Psoas muscle (tissue), 8 donors: ENCODE measurements around the gene CDH4. TPM values are rescaled to one million over a fixed set of nuclear protein-coding genes. Genes with fewer than 3 reads are reported as not detected.

Experiments used
- ATAC-seq, 4 donors: fragments of 200-7000 bp; cut with Tn5 transposase; one replicate each; pipeline ENCODE4 v1.9.1; 2020; ENCODE audit warnings: moderate library complexity in 3 of 4, mild to moderate bottlenecking in 2 of 4
- DNase-seq, 2 donors: peaks; one replicate each; pipeline ENCODE4 v3.0.0-alpha.2; 2020
- H3K27ac ChIP-seq: fragments of 200-600 bp; one replicate; pipeline ENCODE4 v1.8.0; 2022
- H3K27me3 ChIP-seq, 3 donors: fragments of 200-600 bp in 1 of 3; one replicate each; pipeline versions ENCODE4 v1.6.1 to v1.8.0; 2013 to 2022; ENCODE audit warnings: low read length in 2 of 3, mild to moderate bottlenecking in 2 of 3, moderate library complexity in 1 of 3; ENCODE audit not compliant: insufficient read depth in 3 of 3
- H3K36me3 ChIP-seq, 2 donors: fragments of 200-600 bp in 1 of 2; one replicate each; pipeline versions ENCODE4 v1.6.1 to v1.8.0; 2013 to 2022; ENCODE audit warnings: low read depth in 1 of 2, mild to moderate bottlenecking in 1 of 2, moderate library complexity in 1 of 2; ENCODE audit not compliant: insufficient read depth in 1 of 2
- H3K4me1 ChIP-seq: fragments of 200-600 bp; one replicate; pipeline ENCODE4 v1.8.0; 2022
- H3K4me3 ChIP-seq: fragments of 200-600 bp; one replicate; pipeline ENCODE4 v1.8.0; 2022; ENCODE audit warnings: mild to moderate bottlenecking
- H3K9me3 ChIP-seq: fragments of 200-600 bp; one replicate; pipeline ENCODE4 v1.8.0; 2022
- WGBS, 3 donors: extraction: QIAGEN DNeasy Blood & Tissue Kit; methylation state at CpG; one replicate each; pipeline versions ENCODE4 v1.1.6 to v1.1.7; 2013; 5-methylcytosine and 5-hydroxymethylcytosine counted together
- intact Hi-C, 2 donors: fragments of 100-400 bp; cut with DNase I; formaldehyde crosslinking; loops; one replicate each; pipeline versions ENCODE4 v1.11.0 to v1.14.2; 2022
- polyA plus RNA-seq, 3 donors: library from polyadenylated mRNA; stranded (reverse); fragments of 200-250 nt; gene quantifications; one replicate each; pipeline ENCODE4 v1.2.3, GENCODE V29; 2013
- total RNA-seq, 4 donors: library from RNA; stranded (reverse); fragmentation: NEBNext Ultra II Directional in 2 of 4; extraction: Animal tissue kit (Norgen Biotek cat#: 25700) in 2 of 4; gene quantifications; one replicate each; pipeline versions ENCODE4 v1.2.1 to v1.2.4, GENCODE V29; 2021 to 2023
- TF ChIP-seq, protein P1 (sequence below): fragments of 200-600 bp; IDR thresholded peaks from one replicate; pipeline ENCODE4 v1.8.0; 2022; ENCODE audit warnings: antibody characterized with exemption
- donor health status: healthy with polysubstance abuse.
- donor health status: DM: no; HTN: no; CAD: no; lungs with moderate emphysema.
- donor health status: Bipolar disorder and iron deficiency.
- donor health status: healthy.
- donor health status: DM: yes; HTN: yes; CAD: no.
- donor health status: DM: no; HTN: no; CAD: no.
- donor health status: DM: no; HTN: no; CAD: no.
- donor health status: DM: yes; HTN: yes; CAD: no.

CDH4 gene
- total and polyA plus RNA-seq, 7 donors, result 0.26 to 1.0 (median 0.34) TPM

DNA sequence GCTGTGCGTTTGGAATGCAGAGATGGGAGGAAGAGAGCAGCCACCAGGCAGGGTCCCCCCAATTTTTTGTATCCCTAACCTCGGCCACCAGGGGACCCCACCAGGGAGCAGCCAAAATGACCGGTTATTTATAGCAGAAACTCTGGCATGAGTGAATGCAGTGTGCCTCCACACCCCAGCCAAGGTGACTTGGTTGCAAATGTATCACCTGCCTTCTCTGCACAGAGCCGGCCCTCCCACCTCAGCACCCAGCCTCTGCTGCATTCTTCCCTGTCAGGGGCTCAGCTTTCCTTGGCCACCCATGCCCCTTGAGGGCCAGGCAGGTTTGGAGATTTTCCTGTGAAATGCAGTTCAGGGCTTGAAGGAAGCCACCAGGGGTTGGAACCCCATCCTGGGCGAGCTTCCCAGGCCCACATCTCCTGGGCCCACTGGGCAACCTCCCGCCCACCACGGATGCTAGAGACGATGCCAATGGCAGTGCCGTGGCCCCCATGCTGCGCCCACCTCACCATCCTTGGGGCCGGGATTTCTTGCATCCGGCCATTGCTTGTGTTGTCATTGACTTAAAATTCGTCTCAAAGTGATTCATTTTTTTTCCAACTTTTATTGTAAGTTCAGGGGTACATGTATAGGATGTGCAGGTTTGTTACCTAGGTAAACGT, 522.0 kb downstream of the CDH4 start:
- whole genome bisulfite sequencing, 3 donors, result 68 to 89% (median 80%) methylated on average over 14 of the region's 14 CpGs
- no peak overlapping the region for H3K27ac ChIP-seq
- H3K36me3 ChIP-seq, result no peaks in the 10 kb centered on the region
- no peaks in the 10 kb centered on the region for H3K9me3 ChIP-seq
- DNase-seq (no peak), ATAC-seq (no peak)
- H3K4me1 ChIP-seq, result no peaks in the 10 kb centered on the region
- no peak overlapping the region for H3K4me3 ChIP-seq
- TF ChIP-seq, protein P1, sequence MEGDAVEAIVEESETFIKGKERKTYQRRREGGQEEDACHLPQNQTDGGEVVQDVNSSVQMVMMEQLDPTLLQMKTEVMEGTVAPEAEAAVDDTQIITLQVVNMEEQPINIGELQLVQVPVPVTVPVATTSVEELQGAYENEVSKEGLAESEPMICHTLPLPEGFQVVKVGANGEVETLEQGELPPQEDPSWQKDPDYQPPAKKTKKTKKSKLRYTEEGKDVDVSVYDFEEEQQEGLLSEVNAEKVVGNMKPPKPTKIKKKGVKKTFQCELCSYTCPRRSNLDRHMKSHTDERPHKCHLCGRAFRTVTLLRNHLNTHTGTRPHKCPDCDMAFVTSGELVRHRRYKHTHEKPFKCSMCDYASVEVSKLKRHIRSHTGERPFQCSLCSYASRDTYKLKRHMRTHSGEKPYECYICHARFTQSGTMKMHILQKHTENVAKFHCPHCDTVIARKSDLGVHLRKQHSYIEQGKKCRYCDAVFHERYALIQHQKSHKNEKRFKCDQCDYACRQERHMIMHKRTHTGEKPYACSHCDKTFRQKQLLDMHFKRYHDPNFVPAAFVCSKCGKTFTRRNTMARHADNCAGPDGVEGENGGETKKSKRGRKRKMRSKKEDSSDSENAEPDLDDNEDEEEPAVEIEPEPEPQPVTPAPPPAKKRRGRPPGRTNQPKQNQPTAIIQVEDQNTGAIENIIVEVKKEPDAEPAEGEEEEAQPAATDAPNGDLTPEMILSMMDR, result no peak
- intact Hi-C loops, result no loop called here
- H3K27me3 ChIP-seq, result no peaks in the 10 kb centered on the region

DNA sequence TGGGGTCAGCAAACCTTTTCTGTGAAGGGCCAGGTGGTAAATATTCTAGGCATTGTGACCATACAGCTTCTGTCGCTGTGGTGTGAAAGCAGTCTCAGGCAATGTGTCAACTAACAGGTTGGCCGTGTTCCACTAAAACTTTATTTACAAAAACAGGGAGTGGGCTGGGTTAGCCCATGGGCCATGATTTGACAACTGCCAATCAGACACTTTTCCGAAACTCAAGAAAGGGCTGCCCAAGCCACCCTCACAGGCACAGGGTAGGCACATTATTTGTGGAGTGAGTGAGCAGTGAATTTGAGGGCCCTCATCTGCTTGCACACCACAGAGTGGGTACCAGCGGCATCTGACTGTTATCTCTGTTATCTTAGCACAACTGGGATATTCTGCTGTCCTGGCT, 523.4 kb downstream of the CDH4 start:
- H3K4me3 ChIP-seq, result no peak overlapping the region
- no peaks in the 10 kb centered on the region for H3K27me3 ChIP-seq
- WGBS, 3 donors, result 87 to 92% (median 87%) methylated on average over 4 of the region's 4 CpGs
- no peak for DNase-seq
- intact Hi-C loops, result no loop called here
- TF ChIP-seq, protein P1, result no peak
- H3K27ac ChIP-seq, result no peak overlapping the region
- ATAC-seq, result no peak
- H3K36me3 ChIP-seq, result no peaks in the 10 kb centered on the region
- no peaks in the 10 kb centered on the region for H3K4me1 ChIP-seq
- no peaks in the 10 kb centered on the region for H3K9me3 ChIP-seq

DNA sequence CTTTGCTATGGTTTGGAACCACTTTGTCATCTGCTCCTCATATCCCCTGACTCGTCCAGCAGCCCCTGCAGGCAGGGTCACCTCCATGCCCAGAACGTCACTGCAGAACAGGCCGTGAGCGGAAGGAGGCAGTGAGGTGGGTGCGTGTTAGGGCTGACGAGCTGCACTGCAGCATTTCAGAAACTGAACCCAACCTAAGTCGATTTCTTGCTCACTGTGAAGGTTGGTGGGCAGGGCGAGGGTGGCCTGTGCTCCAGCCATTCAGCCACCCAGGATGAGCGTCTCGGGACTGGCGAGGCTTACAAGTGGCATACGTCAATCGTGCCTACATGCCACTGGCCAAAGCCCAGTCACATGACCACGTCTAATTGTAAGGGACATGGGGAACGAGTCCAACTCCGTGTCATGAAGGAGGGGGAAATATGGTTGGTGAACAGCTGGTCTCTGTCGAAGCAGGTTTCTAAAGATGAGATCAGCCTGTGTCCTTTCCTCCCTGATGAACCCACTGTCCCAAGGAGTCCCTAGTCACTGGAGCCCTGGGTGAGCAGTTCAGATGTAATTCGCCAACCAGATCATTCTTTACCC, 524.5 kb downstream of the CDH4 start:
- TF ChIP-seq, protein P1, result no peak
- ATAC-seq, result peak in 1 of 4 donors; percentile 23
- no peaks in the 10 kb centered on the region for H3K27me3 ChIP-seq
- H3K27ac ChIP-seq, result no peak overlapping the region
- no peak overlapping the region for H3K4me3 ChIP-seq
- no peaks in the 10 kb centered on the region for H3K9me3 ChIP-seq
- no peaks in the 10 kb centered on the region for H3K36me3 ChIP-seq
- DNase-seq, result no peak
- H3K4me1 ChIP-seq, result no peaks in the 10 kb centered on the region
- 37 to 49% (median 46%) methylated on average over 18 of the region's 18 CpGs for WGBS, 3 donors
- intact Hi-C loops, result no loop called here

DNA sequence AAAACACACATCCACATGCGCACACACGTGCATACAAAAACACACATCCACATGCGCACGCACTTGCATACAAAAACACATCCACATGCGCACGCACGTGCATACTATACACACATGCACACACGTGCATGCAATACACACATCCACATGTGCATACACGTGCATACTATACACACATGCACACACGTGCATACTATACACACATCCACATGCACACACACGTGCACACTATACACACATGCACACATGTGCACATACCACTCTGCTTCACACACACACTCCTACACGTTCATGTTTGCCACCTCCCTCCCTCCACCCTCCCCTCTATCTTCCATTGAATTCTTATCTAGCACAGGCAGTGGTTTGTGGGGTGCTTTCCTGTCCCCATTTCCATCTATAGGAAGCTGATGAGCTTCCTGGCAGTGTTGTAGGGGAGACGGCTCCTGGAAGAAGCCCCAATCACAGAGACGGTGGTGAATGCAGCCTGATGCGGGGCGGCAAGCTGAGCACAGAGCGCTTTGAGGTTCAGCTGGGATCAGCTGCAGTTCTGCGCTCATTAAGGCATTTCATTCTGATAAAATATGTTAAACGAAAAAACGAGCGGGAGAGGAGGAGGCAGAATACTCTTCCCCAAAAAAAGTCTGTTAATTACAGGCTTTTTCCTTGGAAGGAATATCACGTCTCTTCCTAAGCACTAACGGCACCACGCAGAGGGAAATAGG, 525.9 kb downstream of the CDH4 start:
- TF ChIP-seq, protein P1, result no peak
- intact Hi-C loops, result no loop called here
- ATAC-seq, result no peak

More for the DNA sequence above, 525.9 kb downstream of the CDH4 start:
- WGBS, 3 donors, result 81 to 89% (median 86%) methylated on average over 24 of the region's 24 CpGs
- DNase-seq, result peak in 1 of 2 donors; percentile 15
- Histone ChIP-seq H3K27me3 (no peaks in the 10 kb centered on the region), H3K27ac (no peak overlapping the region), H3K36me3 (no peaks in the 10 kb centered on the region), H3K9me3 (no peaks in the 10 kb centered on the region), H3K4me1 (no peaks in the 10 kb centered on the region), H3K4me3 (no peak overlapping the region)
